A673 (cell line): ENCODE data around the gene PPP6R1.

ENCODE experiments used
- CTCF ChIP-seq: fragments of 300-800, 200-600 bp; sonication (generic); conservative IDR thresholded peaks from 2 replicates; pipeline ENCODE4 v1.5.1; 2017; ENCODE audit warnings: low read depth, mild to moderate bottlenecking, antibody characterized with exemption, low read length, moderate library complexity, mixed read lengths
- EZH2 ChIP-seq: fragments of 200-600 bp; sonication (generic); IDR thresholded peaks from 2 replicates; pipeline ENCODE4 v1.6.1; 2017; ENCODE audit warnings: borderline replicate concordance, low read depth, mild to moderate bottlenecking, mixed read lengths, antibody characterized with exemption, low read length; ENCODE audit not compliant: poor library complexity, severe bottlenecking

DNA sequence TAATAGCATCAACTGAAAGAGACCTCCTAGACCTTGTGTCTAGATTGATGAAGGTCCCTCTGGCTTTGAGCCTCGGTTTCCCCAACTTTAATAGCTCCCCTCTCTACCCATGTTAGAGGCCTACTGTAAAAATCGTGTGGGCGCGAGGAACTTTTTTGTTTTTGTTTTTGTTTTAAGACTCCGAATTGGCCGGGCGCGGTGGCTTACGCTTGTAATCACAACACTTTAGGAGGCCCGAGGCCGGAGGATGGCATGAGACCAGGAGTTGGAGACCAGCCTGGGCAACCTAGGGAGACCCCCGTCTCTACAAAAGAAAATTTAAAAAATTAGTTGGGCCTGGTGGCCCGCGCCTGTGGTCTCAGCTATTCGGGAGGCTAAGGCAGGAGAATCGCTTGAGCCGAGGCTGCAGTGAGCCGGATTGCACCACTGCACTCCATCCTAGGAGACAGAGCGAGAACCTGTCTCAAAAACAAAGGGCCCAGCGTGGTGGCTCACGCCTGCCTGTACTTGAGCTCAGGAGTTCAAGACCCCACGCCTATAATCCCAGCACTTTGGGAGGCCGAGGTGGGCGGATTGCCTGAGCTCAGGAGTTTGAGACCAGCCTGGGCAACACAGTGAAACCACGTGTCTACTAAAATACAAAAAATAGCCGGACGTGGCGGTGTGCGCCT is 858 bp upstream of the PPP6R1 start:
- TF ChIP-seq CTCF (no peak), EZH2 (no peak)
